ENCODE data around the gene SPTLC1.
A peak's percentile ranks its signal among the peaks of the same experiment; 100 is the strongest.
"Not testable (repeated sequence)": the region's sequence is repeated elsewhere in the genome, so short reads cannot be mapped to it uniquely, and the experiment has no call there.

SPTLC1 gene

GRCh38 chr9:92151691-92152393 is 36.6 kb upstream of the SPTLC1 start:
- TF ChIP-seq TAF1 (IDR thresholded peaks at IDR 0.05; ENCODE audit: borderline replicate concordance, low read depth, low read length): no peak
- DNase-seq (ENCODE audit: insufficient read length): no peak
- FAIRE-seq: no peak

DNA sequence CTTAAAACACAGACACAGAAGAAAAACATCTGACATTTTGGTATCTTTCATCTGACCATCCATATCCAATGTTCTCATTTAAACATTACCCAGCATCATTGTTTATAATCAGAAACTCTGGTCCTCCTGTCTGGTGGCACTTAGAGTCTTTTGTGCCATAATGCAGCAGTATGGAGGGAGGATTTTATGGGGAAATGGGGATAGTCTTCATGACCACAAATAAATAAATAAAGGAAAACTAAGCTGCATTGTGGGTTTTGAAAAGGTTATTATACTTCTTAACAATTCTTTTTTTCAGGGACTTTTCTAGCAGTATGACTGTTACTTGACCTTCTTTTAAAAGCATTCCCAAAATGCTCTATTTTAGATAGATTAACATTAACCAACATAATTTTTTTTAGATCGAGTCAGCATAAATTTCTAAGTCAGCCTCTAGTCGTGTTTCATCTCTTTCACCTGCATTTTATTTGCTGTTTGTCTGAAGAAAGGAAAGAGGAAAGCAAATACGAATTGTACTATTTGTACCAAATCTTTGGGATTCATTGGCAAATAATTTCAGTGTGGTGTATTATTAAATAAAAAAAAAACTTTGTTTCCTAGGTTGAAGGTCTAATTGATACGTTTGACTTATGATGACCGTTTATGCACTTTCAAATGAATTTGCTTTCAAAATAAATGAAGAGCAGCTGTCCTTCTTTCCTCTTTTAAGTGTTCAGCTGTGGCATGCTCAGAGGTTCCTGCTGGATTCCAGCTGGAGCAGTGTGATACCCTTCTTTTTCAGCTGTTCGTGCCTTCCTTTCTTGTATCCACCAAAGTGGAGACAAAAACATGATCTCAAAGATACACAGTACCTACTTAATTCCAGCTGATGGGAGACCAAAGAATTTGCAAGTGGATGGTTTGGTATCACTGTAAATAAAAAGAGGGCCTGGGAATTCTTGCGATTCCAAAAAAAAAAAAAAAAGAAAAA is 35.6 kb upstream of the SPTLC1 start:
- FAIRE-seq: peak; percentile 73
- not testable (repeated sequence) for DNase-seq (ENCODE audit: insufficient read length)

DNA sequence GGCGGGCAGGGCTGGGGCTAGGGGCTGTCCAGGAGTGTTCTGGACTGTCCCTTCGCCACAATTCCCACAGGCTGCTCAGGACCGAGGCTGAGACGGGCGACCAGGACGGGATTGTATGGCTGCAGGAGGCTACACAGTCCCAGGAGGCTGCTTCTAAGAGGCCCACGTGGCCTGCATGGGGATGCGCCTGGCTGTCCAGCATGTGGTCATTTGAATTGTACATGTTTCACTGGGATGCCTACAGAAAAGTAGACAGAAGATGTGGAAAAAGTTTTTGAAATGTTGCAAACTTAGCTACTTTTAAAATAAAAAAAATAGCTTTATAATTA is 32.6 kb upstream of the SPTLC1 start:
- no peak for DNase-seq (ENCODE audit: insufficient read length)
- no peak for FAIRE-seq
- no peak for TF ChIP-seq POLR2AphosphoS5 (IDR thresholded peaks at IDR 0.05; ENCODE audit: low read depth, low read length)

DNA sequence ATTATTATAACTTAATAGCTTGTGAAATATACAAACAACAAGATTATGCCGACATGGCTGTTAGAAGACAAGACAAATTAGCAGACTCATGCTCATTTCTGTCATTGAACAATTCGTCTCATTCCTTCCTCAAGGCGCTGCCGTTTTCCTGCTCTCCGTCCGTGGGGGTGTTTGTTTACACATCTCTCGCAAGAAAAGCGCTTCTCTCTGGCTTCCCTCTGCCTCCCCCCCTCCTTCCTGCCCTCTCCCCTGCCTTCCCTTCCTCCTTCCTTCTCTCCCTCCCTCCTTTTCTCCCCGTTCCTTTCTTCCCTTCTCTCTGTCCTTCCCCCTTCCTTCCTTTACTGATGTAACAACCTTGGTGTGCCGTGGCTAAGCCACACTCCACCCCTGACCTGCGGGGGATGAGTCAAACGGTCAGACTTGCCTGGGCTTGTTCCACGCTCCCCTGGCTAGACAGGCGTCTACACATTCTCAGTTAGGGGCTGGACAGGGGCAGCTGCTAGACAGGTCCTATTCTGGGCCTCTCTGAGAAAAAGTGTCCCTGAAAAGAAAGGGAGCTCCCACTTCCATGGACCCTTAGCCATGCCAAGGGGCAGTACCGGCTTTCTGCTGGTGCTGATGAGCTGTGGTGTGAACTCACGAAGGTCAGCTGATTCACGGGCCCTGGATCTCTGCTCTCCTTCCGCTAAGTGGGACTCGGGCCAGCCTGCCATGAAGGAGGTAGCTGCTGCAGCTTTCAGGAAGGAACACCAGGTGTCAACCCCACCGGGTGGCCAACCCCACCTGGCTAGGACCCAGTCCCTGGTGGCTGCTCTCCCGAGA is 32.0 kb upstream of the SPTLC1 start:
- DNase-seq (ENCODE audit: insufficient read length) (no peak), FAIRE-seq (peak; percentile 58)
- TF ChIP-seq TAF1 (IDR thresholded peaks at IDR 0.05; ENCODE audit: borderline replicate concordance, low read depth, low read length) (peak; percentile 68; the same call in 1 of the 2 replicates), POLR2A (IDR thresholded peaks at IDR 0.05; ENCODE audit: low read depth, low read length) (no peak), POLR2AphosphoS5 (IDR thresholded peaks at IDR 0.05; ENCODE audit: low read depth, low read length) (no peak)

DNA sequence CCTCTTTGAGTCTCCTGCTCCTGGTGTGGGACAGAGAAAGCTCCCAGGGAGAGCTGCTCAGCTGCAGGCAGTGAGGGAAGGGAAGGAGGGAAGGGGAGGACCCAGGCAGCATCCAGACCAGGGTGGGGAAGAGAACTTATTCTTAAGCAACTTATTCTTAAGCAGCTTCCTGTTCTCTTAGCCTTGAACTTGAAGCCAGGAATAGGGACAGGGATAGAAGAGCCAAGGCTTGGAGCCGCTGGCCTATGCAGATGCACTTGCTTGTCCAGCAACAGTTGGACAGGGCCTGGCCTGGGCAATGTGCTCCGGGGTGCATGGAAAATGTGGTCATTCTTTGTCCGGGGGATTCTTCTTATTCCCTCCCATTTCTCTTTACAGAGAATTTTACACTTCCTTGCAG is 31.4 kb upstream of the SPTLC1 start:
- TF ChIP-seq POLR2A (IDR thresholded peaks at IDR 0.05; ENCODE audit: low read depth, low read length) (no peak), TAF1 (IDR thresholded peaks at IDR 0.05; ENCODE audit: borderline replicate concordance, low read depth, low read length) (no peak), POLR2AphosphoS5 (IDR thresholded peaks at IDR 0.05; ENCODE audit: low read depth, low read length) (no peak)
- no peak for FAIRE-seq
- DNase-seq (ENCODE audit: insufficient read length): no peak

- DNase-seq (ENCODE audit: insufficient read length); FAIRE-seq: not testable (repeated sequence)
Observed at GRCh38 chr9:92145784-92146183, 30.6 kb upstream of the SPTLC1 start.

DNA sequence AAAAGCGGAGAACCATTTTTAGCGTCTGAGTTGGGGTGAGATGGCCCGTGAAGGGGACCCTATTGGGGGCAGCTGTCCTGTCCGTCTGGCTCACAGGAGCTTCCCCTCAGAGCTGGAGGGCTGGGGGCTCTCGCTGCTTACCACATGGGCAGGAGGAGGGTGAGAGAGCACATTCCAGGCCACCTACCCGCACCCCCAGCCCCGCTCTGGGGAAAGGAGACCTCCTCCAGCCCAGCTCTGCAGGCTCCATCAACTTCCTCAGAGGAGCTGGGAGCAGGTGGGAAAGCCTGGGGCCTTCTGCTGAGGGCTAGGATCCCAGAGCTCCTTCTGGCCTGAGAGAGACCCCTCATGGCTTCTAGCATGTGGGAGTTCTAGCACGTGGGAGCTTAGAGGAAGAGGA is 27.1 kb upstream of the SPTLC1 start:
- no peak for TF ChIP-seq TAF1 (IDR thresholded peaks at IDR 0.05; ENCODE audit: borderline replicate concordance, low read depth, low read length)
- FAIRE-seq (no peak), DNase-seq (ENCODE audit: insufficient read length) (no peak)

DNA sequence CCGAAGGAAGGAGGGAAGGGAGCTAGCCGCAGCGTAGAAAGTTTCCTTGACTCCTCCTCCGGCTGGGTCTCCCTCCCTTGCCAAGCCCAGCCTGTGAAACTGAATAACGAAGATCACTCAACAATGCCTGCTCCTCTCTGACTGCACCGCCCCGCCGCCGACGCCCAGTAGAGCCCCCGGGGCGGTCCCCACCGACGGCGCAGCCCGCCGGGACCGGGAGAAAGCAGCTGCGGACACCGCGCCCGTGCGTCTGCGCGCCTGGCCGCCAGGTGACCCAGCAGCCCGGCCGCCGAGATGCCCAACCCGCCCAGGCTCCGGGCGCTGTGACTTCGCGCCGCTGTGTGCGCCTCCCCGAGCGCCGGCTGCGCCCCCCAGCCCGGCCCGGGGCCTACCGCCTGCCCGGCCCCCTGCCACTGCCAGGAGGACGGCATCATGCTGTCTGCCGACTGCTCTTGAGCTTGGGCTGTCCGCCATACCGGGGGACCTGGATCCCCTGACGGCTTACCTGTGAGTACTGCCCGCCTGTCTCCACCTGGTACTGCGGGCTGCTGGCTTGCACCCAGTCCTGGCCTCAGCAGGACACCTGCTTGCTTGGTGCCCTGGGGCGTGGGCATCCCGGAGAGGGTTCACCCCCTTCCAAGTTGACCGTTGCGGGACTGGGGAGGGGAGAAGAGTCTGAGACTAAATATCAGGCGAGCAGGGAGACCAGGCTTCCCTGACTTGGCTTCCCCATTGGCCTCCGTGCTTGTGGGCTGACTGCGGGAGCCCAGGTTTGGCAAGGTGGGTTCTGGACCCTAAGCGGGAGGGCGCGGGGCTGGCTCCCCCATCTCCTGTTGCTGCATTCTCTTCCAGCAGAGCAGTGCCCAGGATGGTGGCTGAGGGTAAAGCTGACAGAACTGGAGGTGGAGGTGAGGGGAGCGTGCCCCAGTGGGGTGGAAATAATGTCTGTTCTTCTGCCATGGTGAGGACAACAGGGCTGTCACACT is 26.2 kb upstream of the SPTLC1 start:
- DNase-seq (ENCODE audit: insufficient read length): no peak
- no peak for FAIRE-seq
- TF ChIP-seq POLR2AphosphoS5 (IDR thresholded peaks at IDR 0.05; ENCODE audit: low read depth, low read length): no peak
- TF ChIP-seq TAF1 (IDR thresholded peaks at IDR 0.05; ENCODE audit: borderline replicate concordance, low read depth, low read length): no peak
- TF ChIP-seq POLR2A (IDR thresholded peaks at IDR 0.05; ENCODE audit: low read depth, low read length): no peak

GRCh38 chr9:92140754-92141143 is 25.5 kb upstream of the SPTLC1 start:
- FAIRE-seq (no peak), DNase-seq (ENCODE audit: insufficient read length) (no peak)
- TF ChIP-seq POLR2AphosphoS5 (IDR thresholded peaks at IDR 0.05; ENCODE audit: low read depth, low read length) (no peak), POLR2A (IDR thresholded peaks at IDR 0.05; ENCODE audit: low read depth, low read length) (no peak), TAF1 (IDR thresholded peaks at IDR 0.05; ENCODE audit: borderline replicate concordance, low read depth, low read length) (no peak)

- TF ChIP-seq POLR2AphosphoS5 (IDR thresholded peaks at IDR 0.05; ENCODE audit: low read depth, low read length) (no peak), TAF1 (IDR thresholded peaks at IDR 0.05; ENCODE audit: borderline replicate concordance, low read depth, low read length) (no peak), POLR2A (IDR thresholded peaks at IDR 0.05; ENCODE audit: low read depth, low read length) (no peak)
- FAIRE-seq (peak; percentile 92), DNase-seq (ENCODE audit: insufficient read length) (peak; percentile 69)
Observed at GRCh38 chr9:92140074-92140753, 25.0 kb upstream of the SPTLC1 start.

DNA sequence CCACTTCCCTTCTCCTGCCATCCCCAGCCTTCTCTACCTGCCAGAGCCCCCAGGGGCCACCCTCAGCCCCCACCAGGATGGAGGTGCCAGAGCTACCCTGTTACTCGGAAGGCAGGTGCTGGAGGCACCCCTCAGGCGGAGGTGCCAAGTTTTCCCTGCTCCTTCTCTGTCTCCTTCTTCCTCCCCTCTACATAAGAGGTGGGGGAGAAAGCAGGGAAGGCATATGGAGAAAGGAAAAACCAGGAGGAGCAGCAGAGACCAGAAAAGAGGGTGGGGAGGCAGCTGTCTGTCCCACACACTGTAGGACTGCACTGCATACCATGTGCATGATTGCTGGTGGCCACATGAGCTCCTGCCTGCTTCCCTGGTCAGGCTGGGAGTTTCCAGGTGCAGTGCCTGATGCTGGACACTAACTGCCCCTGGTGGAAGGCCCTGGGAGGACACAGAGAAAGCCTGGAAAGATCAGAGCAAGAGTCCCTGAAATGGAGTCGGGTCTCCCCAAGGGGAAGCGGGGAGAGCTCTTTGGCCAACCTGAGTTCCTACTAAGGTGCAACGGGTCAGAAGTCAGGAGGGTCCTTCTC is 23.8 kb upstream of the SPTLC1 start:
- DNase-seq (ENCODE audit: insufficient read length); FAIRE-seq: not testable (repeated sequence)
